HepG2 (cell line): ENCODE measurements around the gene NPBWR2. TPM values are rescaled to one million over a fixed set of nuclear protein-coding genes. Genes with fewer than 3 reads are reported as not detected.
A peak's percentile ranks its signal among the peaks of the same experiment; 100 is the strongest.

ENCODE experiments used
- BCL3 ChIP-seq: sonication (generic); formaldehyde crosslinking; IDR thresholded peaks from 2 replicates; pipeline ENCODE4 v1.5.1; 2020; ENCODE audit warnings: mild to moderate bottlenecking, missing genetic modification reagents, moderate library complexity
- CREBL2 ChIP-seq: sonication (generic); formaldehyde crosslinking; IDR thresholded peaks from 2 replicates; pipeline ENCODE4 v1.8.1; 2023; ENCODE audit warnings: missing genetic modification reagents, mild to moderate bottlenecking, borderline replicate concordance
- EEA1 ChIP-seq: sonication (generic); formaldehyde crosslinking; IDR thresholded peaks from 2 replicates; pipeline ENCODE4 v1.5.1; 2020; ENCODE audit warnings: mild to moderate bottlenecking, missing genetic modification reagents, borderline replicate concordance
- EHMT2 ChIP-seq: fragments of 200-600 bp; sonication (generic); IDR thresholded peaks from 2 replicates; pipeline ENCODE4 v1.7.0; 2017; ENCODE audit warnings: antibody characterized with exemption, low read depth, low read length, borderline replicate concordance
- EP300 ChIP-seq, 3 experiments: sonication (generic) in 1 of 3; formaldehyde crosslinking in 1 of 3; IDR thresholded peaks; 2 replicates each; pipeline versions ENCODE4 v1.5.1 to v1.6.1; 2011 to 2020; ENCODE audit warnings: low read depth in 2 of 3, low read length in 2 of 3, borderline replicate concordance in 1 of 3, improper control_type of control experiment in 1 of 3, mild to moderate bottlenecking in 1 of 3, missing genetic modification reagents in 1 of 3, moderate library complexity in 1 of 3
- KLF16 ChIP-seq, 2 experiments: sonication (generic) in 1 of 2; formaldehyde crosslinking in 1 of 2; IDR thresholded peaks; 2 replicates each; pipeline versions ENCODE4 v1.6.1 to v1.8.0; 2016 to 2023; ENCODE audit warnings: missing genetic modification reagents in 2 of 2, missing compliant biosample characterization in 1 of 2
- MEF2D ChIP-seq: sonication (generic); formaldehyde crosslinking; IDR thresholded peaks from 2 replicates; pipeline ENCODE4 v1.5.1; 2020; ENCODE audit warnings: mild to moderate bottlenecking, missing genetic modification reagents
- PPARG ChIP-seq: conservative IDR thresholded peaks from 2 replicates; pipeline ENCODE4 v1.6.1; 2016; ENCODE audit warnings: missing biosample characterization, missing genetic modification reagents
- RBAK ChIP-seq: sonication (generic); formaldehyde crosslinking; IDR thresholded peaks from 2 replicates; pipeline ENCODE4 v1.5.1; 2020; ENCODE audit warnings: mild to moderate bottlenecking, missing genetic modification reagents
- SNAI1 ChIP-seq: sonication (generic); formaldehyde crosslinking; IDR thresholded peaks from 2 replicates; pipeline ENCODE4 v1.5.0; 2020; ENCODE audit warnings: mild to moderate bottlenecking, missing genetic modification reagents, borderline replicate concordance
- SP1 ChIP-seq, 2 experiments: fragments of 450-650 bp in 1 of 2; sonication (generic) in 1 of 2; formaldehyde crosslinking in 1 of 2; IDR thresholded peaks; 2 replicates each; pipeline versions ENCODE4 v1.4.0 to v1.6.1; 2016 to 2020; ENCODE audit warnings: missing genetic modification reagents in 1 of 2
- SRF ChIP-seq: IDR thresholded peaks from 2 replicates; pipeline ENCODE4 v1.6.1; 2011; ENCODE audit warnings: mild to moderate bottlenecking, low read depth, low read length, moderate library complexity
- SRSF1 ChIP-seq: fragments of 200-400 bp; formaldehyde crosslinking; optimal IDR thresholded peaks from 2 replicates; pipeline ENCODE3; 2017; ENCODE audit warnings: mild to moderate bottlenecking, low read depth, low read length, moderate library complexity
- TBX3 ChIP-seq: fragments of 450-650 bp; IDR thresholded peaks from 2 replicates; pipeline ENCODE4 v1.6.1; 2017; ENCODE audit warnings: antibody characterized with exemption, mild to moderate bottlenecking, inconsistent platforms, borderline replicate concordance
- ZIK1 ChIP-seq: sonication (generic); formaldehyde crosslinking; IDR thresholded peaks from 2 replicates; pipeline ENCODE4 v1.5.0; 2020; ENCODE audit warnings: mild to moderate bottlenecking, low read depth, missing genetic modification reagents, borderline replicate concordance
- ZNF343 ChIP-seq: sonication (generic); formaldehyde crosslinking; IDR thresholded peaks from 2 replicates; pipeline ENCODE4 v1.4.0; 2020; ENCODE audit warnings: mild to moderate bottlenecking, missing genetic modification reagents
- ZNF362 ChIP-seq: sonication (generic); formaldehyde crosslinking; IDR thresholded peaks from 2 replicates; pipeline ENCODE4 v1.4.0; 2020; ENCODE audit warnings: missing genetic modification reagents, mild to moderate bottlenecking, borderline replicate concordance
- ZNF615 ChIP-seq: sonication (generic); formaldehyde crosslinking; IDR thresholded peaks from 2 replicates; pipeline ENCODE4 v1.5.0; 2020; ENCODE audit warnings: mild to moderate bottlenecking, missing genetic modification reagents, borderline replicate concordance
- ZNF616 ChIP-seq: sonication (generic); formaldehyde crosslinking; IDR thresholded peaks from 2 replicates; pipeline ENCODE4 v1.5.0; 2020; ENCODE audit warnings: low read depth, mild to moderate bottlenecking, missing genetic modification reagents
- ZNF691 ChIP-seq: sonication (generic); formaldehyde crosslinking; IDR thresholded peaks from 2 replicates; pipeline ENCODE4 v1.4.0; 2020; ENCODE audit warnings: missing genetic modification reagents, low read depth, mild to moderate bottlenecking, borderline replicate concordance
- ZSCAN12 ChIP-seq: sonication (generic); formaldehyde crosslinking; IDR thresholded peaks from 2 replicates; pipeline ENCODE4 v1.9.0; 2021; ENCODE audit warnings: mild to moderate bottlenecking, missing genetic modification reagents
- polyA plus RNA-seq, 8 experiments: library from polyadenylated mRNA; depleted of rRNA in 3 of 8; stranded (reverse) in 7 of 8; unstranded in 1 of 8; fragments of >200 nt; fragmentation: Illumina TruSeq in 4 of 8; extraction: Trizol in 4 of 8; gene quantifications; 2 replicates each; pipeline versions ENCODE4 v1.2.1 to v1.2.3, GENCODE V29; 2011 to 2016; ENCODE audit warnings: low read depth in 4 of 8, missing spikeins in 1 of 8, mixed read lengths in 1 of 8; ENCODE audit not compliant: insufficient read depth in 1 of 8
- total RNA-seq, 5 experiments: library from RNA; depleted of rRNA; stranded (reverse); fragments of >200 nt; fragmentation: Illumina TruSeq; extraction: Trizol; gene quantifications; 2 replicates each; pipeline ENCODE4 v1.2.3, GENCODE V29; 2016; ENCODE audit warnings: low read depth in 1 of 5
- TF ChIP-seq, protein P1 (sequence below): sonication (generic); formaldehyde crosslinking; IDR thresholded peaks from 2 replicates; pipeline ENCODE4 v1.4.0; 2020; ENCODE audit warnings: missing genetic modification reagents, mild to moderate bottlenecking, borderline replicate concordance
- TF ChIP-seq, protein P2 (sequence below): sonication (generic); formaldehyde crosslinking; IDR thresholded peaks from 2 replicates; pipeline ENCODE4 v1.8.0; 2023; ENCODE audit warnings: mild to moderate bottlenecking, missing genetic modification reagents

Gene NPBWR2
- total and polyA plus RNA-seq, 2 of the 13 experiments (the other 11 are each of a cell fraction or from before 2014, with no cell fraction given), result not detected

- TF ChIP-seq ZIK1 (CRISPR knock-in tag), result no peak
- TF ChIP-seq, protein P1, sequence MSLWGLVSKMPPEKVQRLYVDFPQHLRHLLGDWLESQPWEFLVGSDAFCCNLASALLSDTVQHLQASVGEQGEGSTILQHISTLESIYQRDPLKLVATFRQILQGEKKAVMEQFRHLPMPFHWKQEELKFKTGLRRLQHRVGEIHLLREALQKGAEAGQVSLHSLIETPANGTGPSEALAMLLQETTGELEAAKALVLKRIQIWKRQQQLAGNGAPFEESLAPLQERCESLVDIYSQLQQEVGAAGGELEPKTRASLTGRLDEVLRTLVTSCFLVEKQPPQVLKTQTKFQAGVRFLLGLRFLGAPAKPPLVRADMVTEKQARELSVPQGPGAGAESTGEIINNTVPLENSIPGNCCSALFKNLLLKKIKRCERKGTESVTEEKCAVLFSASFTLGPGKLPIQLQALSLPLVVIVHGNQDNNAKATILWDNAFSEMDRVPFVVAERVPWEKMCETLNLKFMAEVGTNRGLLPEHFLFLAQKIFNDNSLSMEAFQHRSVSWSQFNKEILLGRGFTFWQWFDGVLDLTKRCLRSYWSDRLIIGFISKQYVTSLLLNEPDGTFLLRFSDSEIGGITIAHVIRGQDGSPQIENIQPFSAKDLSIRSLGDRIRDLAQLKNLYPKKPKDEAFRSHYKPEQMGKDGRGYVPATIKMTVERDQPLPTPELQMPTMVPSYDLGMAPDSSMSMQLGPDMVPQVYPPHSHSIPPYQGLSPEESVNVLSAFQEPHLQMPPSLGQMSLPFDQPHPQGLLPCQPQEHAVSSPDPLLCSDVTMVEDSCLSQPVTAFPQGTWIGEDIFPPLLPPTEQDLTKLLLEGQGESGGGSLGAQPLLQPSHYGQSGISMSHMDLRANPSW (CRISPR knock-in tag), result no peak; the same call in 1 of the 2 replicates
- peak; percentile 85 for TF ChIP-seq ZNF343
- TF ChIP-seq ZNF691, result no peak
- no peak for TF ChIP-seq KLF16 (CRISPR knock-in tag; IDR thresholded peaks at IDR 0.05)
- no peak for TF ChIP-seq BCL3
- peak; percentile 96 for TF ChIP-seq PPARG (CRISPR knock-in tag)
- TF ChIP-seq EHMT2, result no peak
- TF ChIP-seq EP300 (IDR thresholded peaks at IDR 0.05; ENCODE audit: low read depth in 2 of 2, low read length in 2 of 2), result peak in 1 of 2 experiments; percentile 60; a peak in 2 of 4 replicates
- no peak for TF ChIP-seq EP300 (CRISPR knock-in tag; IDR thresholded peaks at IDR 0.05; ENCODE audit: borderline replicate concordance)
- no peak for TF ChIP-seq SRSF1
- no peak for TF ChIP-seq ZNF615
- TF ChIP-seq ZSCAN12 (CRISPR knock-in tag), result 0 out of 2 replicates have a peak, but pooled peaks have one; percentile 18
- 0 out of 2 replicates have a peak, but pooled peaks have one; percentile 16 for TF ChIP-seq SNAI1
- no peak for TF ChIP-seq TBX3
- TF ChIP-seq MEF2D (CRISPR knock-in tag), result peak; percentile 92; the same call in 1 of the 2 replicates
- TF ChIP-seq, protein P2, sequence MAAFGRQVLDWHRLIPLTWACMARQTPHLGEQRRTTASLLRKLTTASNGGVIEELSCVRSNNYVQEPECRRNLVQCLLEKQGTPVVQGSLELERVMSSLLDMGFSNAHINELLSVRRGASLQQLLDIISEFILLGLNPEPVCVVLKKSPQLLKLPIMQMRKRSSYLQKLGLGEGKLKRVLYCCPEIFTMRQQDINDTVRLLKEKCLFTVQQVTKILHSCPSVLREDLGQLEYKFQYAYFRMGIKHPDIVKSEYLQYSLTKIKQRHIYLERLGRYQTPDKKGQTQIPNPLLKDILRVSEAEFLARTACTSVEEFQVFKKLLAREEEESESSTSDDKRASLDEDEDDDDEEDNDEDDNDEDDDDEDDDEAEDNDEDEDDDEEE (CRISPR knock-in tag), result no peak
- no peak for TF ChIP-seq CREBL2 (CRISPR knock-in tag)
- no peak for TF ChIP-seq SRF
- TF ChIP-seq EEA1 (CRISPR knock-in tag), result no peak
- TF ChIP-seq SP1 (IDR thresholded peaks at IDR 0.05), result no peak
- TF ChIP-seq SP1 (CRISPR knock-in tag; IDR thresholded peaks at IDR 0.05), result no peak
- TF ChIP-seq ZNF616 (CRISPR knock-in tag), result no peak
- no peak for TF ChIP-seq RBAK (CRISPR knock-in tag)
- TF ChIP-seq ZNF362 (CRISPR knock-in tag), result no peak
Measured at GRCh38 chr20:64056639-64056888, 50.8 kb downstream of the NPBWR2 start (continued).
